Transverse colon (tissue), 4 donors: ENCODE results near the gene GCC2. TPM values are rescaled to one million over a fixed set of nuclear protein-coding genes. Genes with fewer than 3 reads are reported as not detected.
A peak's percentile ranks its signal among the peaks of the same experiment; 100 is the strongest.

Source experiments
- DNase-seq: peaks from one replicate; pipeline ENCODE4 v3.0.0-alpha.2; 2019
- H3K27ac ChIP-seq, 4 donors: fragments of 200-600 bp; sonication (generic); 2 replicates each; pipeline ENCODE4 v1.5.1; 2016 to 2018; ENCODE audit warnings: inconsistent platforms in 4 of 4
- H3K27me3 ChIP-seq: fragments of 200-600 bp; sonication (generic); 2 replicates; pipeline ENCODE4 v1.5.1; 2017; ENCODE audit warnings: inconsistent platforms
- H3K36me3 ChIP-seq, 4 donors: fragments of 200-600 bp; sonication (generic); 2 replicates each; pipeline ENCODE4 v1.5.1; 2017 to 2019; ENCODE audit warnings: inconsistent platforms in 4 of 4
- H3K4me1 ChIP-seq, 4 donors: fragments of 200-600 bp; sonication (generic); 2 replicates each; pipeline ENCODE4 v1.5.1; 2017 to 2020; ENCODE audit warnings: inconsistent platforms in 4 of 4
- H3K4me3 ChIP-seq, 4 donors: fragments of 200-600 bp; sonication (generic); 1 replicate in 1 of 4; 2 replicates in 3 of 4; pipeline versions ENCODE4 v1.5.1 to v1.6.1; 2017 to 2019; ENCODE audit warnings: inconsistent platforms in 4 of 4
- H3K9me3 ChIP-seq, 2 donors: fragments of 200-600 bp; sonication (generic); 2 replicates each; pipeline ENCODE4 v1.5.1; 2017 to 2019; ENCODE audit warnings: inconsistent platforms in 2 of 2
- CTCF ChIP-seq, 5 experiments: fragments of 200-600 bp in 3 of 5; fragments of 450-650 bp in 2 of 5; sonication (generic) in 3 of 5; IDR thresholded peaks; 1 replicate in 2 of 5; 2 replicates in 3 of 5; pipeline ENCODE4 v1.5.1; 2016 to 2017; ENCODE audit warnings: antibody characterized with exemption in 5 of 5, inconsistent platforms in 3 of 5, mild to moderate bottlenecking in 2 of 5, moderate library complexity in 1 of 5
- EP300 ChIP-seq: sonication (generic); formaldehyde crosslinking; IDR thresholded peaks from one replicate; pipeline ENCODE4 v1.6.1; 2017; ENCODE audit warnings: antibody characterized with exemption, low read depth
- POLR2A ChIP-seq: fragments of 450-650 bp; IDR thresholded peaks from one replicate; pipeline ENCODE4 v1.6.1; 2016; ENCODE audit warnings: antibody characterized with exemption, mild to moderate bottlenecking, moderate library complexity
- POLR2AphosphoS5 ChIP-seq, 3 donors: sonication (generic); formaldehyde crosslinking; IDR thresholded peaks; one replicate each; pipeline ENCODE4 v1.6.1; 2016; ENCODE audit warnings: antibody characterized with exemption in 3 of 3
- WGBS, 2 donors: methylation state at CpG; one replicate each; pipeline ENCODE4 v1.1.5; 2018; ENCODE audit warnings: low coverage in 1 of 2; 5-methylcytosine and 5-hydroxymethylcytosine counted together
- in situ Hi-C, 4 donors: fragments of 200-750 bp; cut with MboI; loops; one replicate each; pipeline versions ENCODE4 v1.15.0 to v1.15.1; 2017; ENCODE audit warnings: low sequenced_read_pairs in 3 of 4, low pct_ligation_motif_present in 1 of 4, low pct_unique_long_range_greater_than_20kb in 1 of 4
- intact Hi-C: fragments of 100-400 bp; cut with DNase I; formaldehyde crosslinking; loops from one replicate; pipeline ENCODE4 v1.15.1; 2023; ENCODE audit warnings: low total_unique reads
- total RNA-seq, 4 donors: library from RNA; depleted of rRNA; stranded (reverse); fragments of >200 nt; gene quantifications; one replicate each; pipeline ENCODE4 v1.1.0, GENCODE V29; 2016

The GCC2 gene
- total RNA-seq, 4 donors from 2014 or later, result 27.5 to 120 (median 75.9) TPM

GRCh38 chr2:108403494-108403893 lies 45.5 kb upstream of the GCC2 start:
- H3K36me3 ChIP-seq, result no peaks in the 10 kb centered on the region
- intact Hi-C loops (no loop called here), in situ Hi-C loops (loop anchor here in 1 of 4 donors (25.0 kb wide), 1 partner anchor 184 kb away; no protein-coding TSS in a partner anchor)
- WGBS, 2 donors, result 43 to 73% methylated on average over 1 to 7 of the region's 7 CpGs
- H3K4me1 ChIP-seq, result no peaks in the 10 kb centered on the region
- no peak overlapping the region for H3K4me3 ChIP-seq
- peak; percentile 13 for DNase-seq
- no peaks in the 10 kb centered on the region for H3K27me3 ChIP-seq
- TF ChIP-seq EP300 (no peak), POLR2AphosphoS5 (IDR thresholded peaks at IDR 0.05) (no peak), POLR2A (no peak), CTCF (IDR thresholded peaks at IDR 0.05) (no peak)
- H3K27ac ChIP-seq, result no peak overlapping the region
- H3K9me3 ChIP-seq, result peaks cover 17 to 23% of the 10 kb centered on the region in 2 donors

GRCh38 chr2:108404784-108405397 lies 44.1 kb upstream of the GCC2 start:
- Histone ChIP-seq H3K36me3 (no peaks in the 10 kb centered on the region), H3K4me1 (no peaks in the 10 kb centered on the region), H3K27ac (no peak overlapping the region), H3K9me3 (peaks cover 6 to 12% of the 10 kb centered on the region in 2 donors), H3K4me3 (no peak overlapping the region), H3K27me3 (no peaks in the 10 kb centered on the region)
- DNase-seq, result no peak
- TF ChIP-seq EP300, result no peak
- TF ChIP-seq POLR2AphosphoS5 (IDR thresholded peaks at IDR 0.05), result no peak
- TF ChIP-seq CTCF (IDR thresholded peaks at IDR 0.05), result no peak
- TF ChIP-seq POLR2A, result no peak
- intact Hi-C loops, result no loop called here
- in situ Hi-C loops, result loop anchor here in 1 of 4 donors (25.0 kb wide), 1 partner anchor 182 kb away; no protein-coding TSS in a partner anchor
- 66 to 70% methylated on average over 4 of the region's 4 CpGs for WGBS, 2 donors

- no peak overlapping the region for H3K4me3 ChIP-seq
- no peaks in the 10 kb centered on the region for H3K4me1 ChIP-seq
- DNase-seq, result no peak
- in situ Hi-C loops, result loop anchor here in 1 of 4 donors (25.0 kb wide), 1 partner anchor 179 kb away; no protein-coding TSS in a partner anchor
- H3K27ac ChIP-seq, result no peak overlapping the region
- peaks cover 6 to 10% of the 10 kb centered on the region in 2 donors for H3K9me3 ChIP-seq
- no peaks in the 10 kb centered on the region for H3K27me3 ChIP-seq
- no peaks in the 10 kb centered on the region for H3K36me3 ChIP-seq
- TF ChIP-seq POLR2A, result no peak
- no peak for TF ChIP-seq POLR2AphosphoS5 (IDR thresholded peaks at IDR 0.05)
- TF ChIP-seq CTCF (IDR thresholded peaks at IDR 0.05), result no peak
- TF ChIP-seq EP300, result no peak
- 84 to 97% methylated on average over 6 of the region's 6 CpGs for WGBS, 2 donors
- intact Hi-C loops, result no loop called here
Observed at GRCh38 chr2:108407864-108408729, 40.9 kb upstream of the GCC2 start.

- Histone ChIP-seq H3K36me3 (no peaks in the 10 kb centered on the region), H3K4me3 (no peak overlapping the region), H3K27me3 (no peaks in the 10 kb centered on the region), H3K4me1 (no peaks in the 10 kb centered on the region), H3K9me3 (peaks cover under 1 to 8% of the 10 kb centered on the region in 2 donors), H3K27ac (no peak overlapping the region)
- DNase-seq, result no peak
- intact Hi-C loops (no loop called here), in situ Hi-C loops (loop anchor here in 1 of 4 donors (25.0 kb wide), 1 partner anchor 178 kb away; no protein-coding TSS in a partner anchor)
- 50 to 75% methylated on average over 1 of the region's 1 CpG for WGBS, 2 donors
- TF ChIP-seq POLR2AphosphoS5 (IDR thresholded peaks at IDR 0.05) (no peak), EP300 (no peak), POLR2A (no peak), CTCF (IDR thresholded peaks at IDR 0.05) (no peak)
Observed at GRCh38 chr2:108409768-108410167, 39.2 kb upstream of the GCC2 start.
